ENCODE measurements around the gene HSD17B12.
"Not testable (repeated sequence)": the region's sequence is repeated elsewhere in the genome, so short reads cannot be mapped to it uniquely, and the experiment has no call there.

Gene HSD17B12

DNA sequence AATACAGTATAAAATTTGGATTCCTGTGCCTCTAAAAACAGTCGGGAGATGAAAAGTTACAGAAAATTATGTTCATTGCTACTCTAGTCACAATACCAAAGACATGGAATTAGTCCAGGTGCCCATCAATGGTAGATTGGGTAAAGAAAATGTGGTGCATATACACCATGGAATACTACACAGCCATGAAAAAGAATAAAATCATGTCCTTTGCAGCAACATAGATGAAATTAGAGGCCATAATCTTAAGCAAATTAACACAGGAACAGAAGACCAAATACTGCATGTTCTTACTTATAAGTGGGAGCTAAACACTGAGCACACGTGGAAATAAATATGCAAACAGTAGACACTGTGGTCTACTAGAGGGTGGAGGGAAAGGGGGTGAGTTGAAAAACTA is 67.6 kb downstream of the HSD17B12 start:
- DNase-seq: no peak

DNA sequence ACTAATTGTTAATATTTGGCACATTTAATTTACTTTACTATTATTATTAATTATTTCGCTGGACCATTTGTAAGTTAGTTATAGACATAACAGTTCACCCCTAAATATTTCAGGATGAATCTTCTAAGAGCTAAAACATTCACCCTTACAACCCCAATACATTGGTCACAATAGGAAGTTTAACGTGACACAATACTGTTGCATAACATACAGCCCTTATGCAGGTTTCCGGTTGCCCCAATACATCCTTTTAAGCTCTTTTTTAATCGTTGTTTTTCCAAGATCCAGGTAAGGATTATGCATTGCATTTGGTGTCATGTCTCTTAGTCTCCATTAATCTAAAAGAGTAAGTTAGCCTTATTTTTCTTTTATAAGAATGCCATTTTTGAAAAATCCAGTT is 71.2 kb downstream of the HSD17B12 start:
- peak; percentile 11 for DNase-seq

DNA sequence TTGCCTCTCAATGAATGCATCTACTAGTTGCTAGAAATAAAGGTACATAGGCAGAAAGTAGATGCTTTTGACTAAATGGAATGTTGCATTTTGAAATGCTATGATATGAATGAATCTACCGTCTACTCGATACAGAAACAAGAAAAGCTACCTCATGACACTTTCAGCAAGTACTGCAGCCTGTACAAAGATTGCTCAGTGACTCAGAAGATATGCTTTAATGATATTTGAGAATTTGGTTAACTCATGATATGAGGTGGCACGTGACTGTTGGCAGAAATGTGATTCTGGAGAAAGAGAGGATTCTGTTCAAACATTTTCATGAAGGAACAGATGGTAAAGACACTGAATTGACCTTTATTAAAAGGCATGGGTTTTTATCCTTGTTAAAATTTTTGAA is 76.0 kb downstream of the HSD17B12 start:
- DNase-seq: no peak

DNA sequence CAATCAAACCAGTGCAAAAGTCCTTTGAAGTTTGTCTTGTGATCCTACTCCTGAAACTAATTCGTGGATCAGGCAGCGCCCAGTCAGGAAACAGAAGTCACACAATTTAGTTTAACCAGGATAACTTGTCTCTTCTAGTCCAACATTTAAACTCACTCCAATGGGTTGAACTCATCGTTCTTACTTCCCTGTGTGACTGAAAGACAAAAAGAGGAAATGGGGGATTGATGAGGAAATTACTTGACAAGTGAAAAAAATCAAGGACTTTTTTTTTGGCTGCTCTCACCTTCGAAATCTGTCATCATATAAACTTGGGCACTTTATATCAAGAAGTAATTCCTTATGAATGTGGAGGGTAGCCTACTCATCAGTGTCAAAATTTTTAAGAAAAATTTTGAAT is 78.4 kb downstream of the HSD17B12 start:
- peak; percentile 57 for DNase-seq

DNA sequence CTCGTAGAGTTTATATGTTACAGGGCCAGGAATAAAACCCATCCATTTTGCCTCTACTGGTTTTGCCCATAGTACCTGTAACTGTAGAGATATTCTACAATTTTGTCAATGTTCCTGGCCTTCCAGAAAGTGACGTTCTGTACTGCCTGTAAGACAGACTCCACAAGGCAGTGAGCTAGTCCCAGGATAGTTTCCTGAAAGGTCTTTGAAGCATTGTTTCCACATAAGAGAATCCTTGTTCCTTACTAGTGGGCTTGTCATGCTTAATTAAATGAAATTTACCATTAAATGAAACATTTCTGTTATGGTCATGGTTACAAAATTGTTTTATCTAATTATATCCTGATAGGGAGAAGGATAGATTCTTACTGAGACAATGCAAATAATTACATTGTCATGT is 80.4 kb downstream of the HSD17B12 start:
- DNase-seq: no peak

DNA sequence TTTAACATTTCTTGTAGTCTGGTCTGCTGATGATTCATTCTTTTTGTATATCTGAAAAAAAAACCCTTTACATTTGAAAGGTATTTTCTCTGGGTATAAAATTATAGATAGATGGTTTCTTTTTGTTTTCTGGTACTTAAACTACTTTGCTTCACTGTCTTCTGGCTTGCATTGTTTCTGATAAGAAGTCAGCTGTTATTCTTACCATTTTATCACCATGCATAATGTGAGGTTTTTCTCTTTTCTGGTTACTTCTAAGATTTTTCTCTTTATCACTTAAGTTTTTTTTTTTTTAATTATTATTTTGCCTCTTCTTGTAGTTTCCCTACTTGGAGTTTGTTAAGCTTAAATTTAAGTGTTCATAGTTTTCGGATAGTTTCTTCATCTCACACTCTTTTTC is 84.7 kb downstream of the HSD17B12 start:
- DNase-seq: no peak

DNA sequence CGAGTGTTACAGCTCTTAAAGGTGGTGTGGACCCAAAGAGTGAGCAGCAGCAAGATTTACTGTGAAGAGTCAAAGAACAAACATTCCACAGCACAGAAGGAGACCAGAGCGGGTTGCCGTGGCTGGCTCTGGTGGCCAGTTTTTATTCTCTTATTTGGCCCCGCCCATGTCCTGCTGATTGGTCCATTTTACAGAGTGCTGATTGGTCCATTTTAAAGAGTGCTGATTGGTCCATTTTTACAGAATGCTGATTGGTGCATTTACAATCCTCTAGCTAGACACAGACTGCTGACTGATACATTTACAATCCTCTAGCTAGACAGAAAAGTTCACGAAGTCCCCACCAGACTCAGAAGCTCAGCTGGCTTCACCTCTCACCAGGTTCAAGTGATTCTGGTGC is 88.1 kb downstream of the HSD17B12 start:
- DNase-seq: not testable (repeated sequence)

DNA sequence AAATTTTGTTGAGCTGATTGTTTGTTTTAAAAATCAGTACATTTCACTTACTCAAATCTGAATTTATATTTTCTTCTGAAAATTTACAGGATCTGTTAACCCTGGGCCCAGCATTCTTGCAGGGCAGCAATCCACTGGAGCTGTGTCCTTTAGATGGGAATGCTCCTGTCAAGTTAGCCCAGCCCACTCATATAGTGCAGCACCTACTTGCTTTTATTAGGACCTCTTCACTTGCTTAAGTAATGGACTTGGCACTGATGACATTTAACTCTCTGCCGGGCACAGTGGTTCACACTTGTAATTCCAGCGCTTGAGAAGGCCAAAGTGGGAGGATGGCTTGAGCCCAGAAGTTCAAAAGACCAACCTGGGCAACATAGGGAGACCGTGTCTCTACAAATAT is 89.6 kb downstream of the HSD17B12 start:
- no peak for DNase-seq

DNA sequence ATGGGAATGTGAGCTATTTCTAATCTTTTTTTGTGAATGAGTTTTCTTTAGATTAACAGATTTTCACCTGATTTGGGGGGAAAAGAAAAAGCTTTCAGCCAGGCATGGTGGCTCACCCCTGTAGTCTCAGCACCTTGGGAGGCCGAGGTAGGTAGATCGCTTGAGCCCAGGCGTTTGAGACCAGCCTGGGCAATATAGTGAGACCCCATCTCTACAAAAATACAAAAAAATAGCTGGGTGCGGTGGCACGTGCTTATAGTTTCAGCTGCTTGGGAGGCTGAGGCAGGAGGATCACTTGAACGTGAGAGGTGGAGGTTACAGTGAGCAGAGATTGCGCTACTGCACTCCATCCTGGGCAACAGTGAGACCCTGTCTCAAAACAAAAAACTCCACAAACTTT is 92.2 kb downstream of the HSD17B12 start:
- DNase-seq: no peak

DNA sequence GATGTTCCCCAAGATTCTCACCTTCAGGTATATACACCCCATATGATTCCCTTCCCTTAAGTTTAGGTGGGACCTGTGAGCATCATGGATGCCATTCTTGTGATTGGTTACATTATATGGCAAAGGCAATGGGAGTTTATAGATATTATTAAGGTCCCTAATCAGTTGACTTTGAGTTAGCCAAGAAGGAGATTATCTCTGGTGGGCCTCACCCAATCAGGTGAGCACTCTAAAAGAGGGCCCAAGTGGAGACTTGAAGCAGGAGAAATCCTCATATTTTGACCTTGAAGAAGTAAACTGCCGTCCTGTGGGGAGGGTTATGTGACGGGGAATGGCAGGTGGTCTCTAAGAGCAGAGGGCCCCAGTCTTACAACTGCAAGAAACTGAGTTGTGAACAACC is 94.2 kb downstream of the HSD17B12 start:
- no peak for DNase-seq

DNA sequence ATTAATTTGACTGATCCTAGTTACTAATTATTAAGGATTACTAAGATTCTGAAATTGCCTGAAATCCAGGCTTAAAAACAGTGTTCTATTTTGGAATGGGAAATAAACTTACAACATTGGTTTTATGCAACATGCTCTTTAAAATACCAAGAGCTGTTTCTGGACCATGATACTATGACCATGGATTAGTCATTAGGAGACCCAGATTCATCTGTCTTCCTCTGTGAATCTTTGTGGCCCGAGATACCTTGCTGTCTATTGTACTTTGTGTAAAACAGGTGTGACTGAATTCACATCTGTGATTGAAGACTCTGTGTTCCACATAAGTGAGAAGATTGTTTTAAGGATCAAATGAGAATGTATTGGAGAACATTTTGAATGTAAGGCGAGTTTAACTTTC is 98.8 kb downstream of the HSD17B12 start:
- no peak for DNase-seq

DNA sequence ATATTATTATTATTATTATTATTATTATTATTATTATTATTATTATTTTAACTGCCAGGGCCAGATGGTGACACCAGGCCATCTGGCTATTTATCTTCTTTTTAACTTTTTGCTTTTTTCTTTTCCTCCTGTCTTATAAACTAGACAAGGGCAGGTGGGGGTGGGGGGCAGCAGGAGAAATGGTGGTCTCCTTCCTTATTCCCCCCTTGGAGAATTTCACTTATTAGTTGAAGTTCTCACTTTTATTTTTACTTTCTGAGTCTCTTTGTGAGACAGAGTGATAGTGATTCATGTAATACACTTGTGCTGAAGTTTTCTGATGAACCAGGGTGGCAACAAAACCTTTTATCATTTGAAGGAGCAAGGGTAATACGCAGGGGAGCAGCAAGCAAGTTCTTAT is 103.8 kb downstream of the HSD17B12 start:
- DNase-seq: no peak

DNA sequence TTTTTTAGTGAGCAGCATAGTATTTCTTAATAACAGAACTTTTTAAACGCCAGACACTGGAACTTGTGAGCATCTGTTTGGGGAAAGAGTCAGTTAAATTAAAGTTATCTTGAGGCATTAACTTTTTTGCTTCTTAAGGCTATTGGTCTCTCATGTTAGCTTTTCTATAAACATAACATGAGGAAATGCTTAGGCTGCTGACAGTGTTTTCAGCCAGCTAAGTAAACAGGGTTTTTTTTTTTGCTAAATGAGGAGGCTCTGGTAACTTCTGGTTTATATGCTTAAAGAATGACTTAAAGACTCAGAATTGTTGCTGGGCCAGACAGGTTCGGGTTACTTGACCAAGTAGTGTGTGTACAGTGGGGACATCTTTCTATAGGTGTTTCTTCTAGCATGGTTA is 104.3 kb downstream of the HSD17B12 start:
- DNase-seq: no peak

DNA sequence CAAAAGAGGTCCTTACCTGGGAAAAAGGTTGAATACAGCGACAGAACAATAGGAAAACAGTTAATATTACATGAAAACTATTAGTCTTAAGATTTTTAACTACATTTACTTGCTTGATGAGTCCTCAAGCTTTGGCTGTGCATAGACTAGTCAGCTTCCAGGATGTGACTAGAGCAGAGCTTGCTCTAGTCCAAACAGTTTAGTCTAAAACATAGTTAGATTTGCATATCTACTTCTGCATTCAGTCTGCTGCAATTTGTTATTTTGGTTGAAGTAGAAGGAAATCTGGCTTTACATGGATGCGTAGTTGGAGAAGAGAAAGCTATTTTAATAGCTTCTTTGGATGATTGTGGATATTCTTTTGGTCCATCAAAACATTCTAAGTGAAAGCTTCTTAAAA is 104.8 kb downstream of the HSD17B12 start:
- DNase-seq: no peak

DNA sequence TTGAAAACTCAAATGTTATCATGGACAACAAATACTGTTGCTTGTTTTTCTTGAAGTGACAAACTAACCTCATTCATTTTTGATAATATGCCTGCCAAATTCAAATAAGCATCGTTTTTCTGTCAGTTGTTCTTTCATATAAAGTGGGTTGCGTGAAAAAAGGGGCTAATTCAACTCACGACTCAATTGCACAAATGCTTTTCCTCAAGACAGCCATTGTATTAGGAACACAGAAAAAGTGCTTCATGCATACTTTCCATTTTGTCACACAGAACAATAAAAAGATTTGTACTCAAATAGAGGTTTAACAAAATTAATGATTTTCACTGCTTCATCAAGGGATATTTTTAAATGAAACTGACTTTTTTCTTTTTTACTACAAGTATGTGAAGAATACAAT is 105.5 kb downstream of the HSD17B12 start:
- no peak for DNase-seq

DNA sequence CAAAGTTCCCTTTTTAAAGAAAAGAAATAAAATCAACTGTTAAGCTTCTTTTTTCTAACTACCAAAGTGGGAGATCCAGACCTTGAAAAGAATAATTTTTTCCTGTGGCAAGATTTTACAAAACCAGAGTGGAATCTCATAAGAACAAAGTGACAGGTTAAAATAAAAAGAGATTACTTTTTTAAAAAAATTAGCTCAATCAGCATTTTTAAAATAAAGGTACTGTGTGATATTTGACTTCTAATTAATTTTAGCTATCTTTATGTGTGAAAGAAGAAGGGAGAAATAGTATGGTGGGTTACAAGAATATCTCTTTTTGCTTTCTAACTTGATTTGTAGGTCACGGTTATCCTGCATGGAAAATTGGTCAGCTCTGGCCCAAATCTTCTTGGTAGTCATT is 107.3 kb downstream of the HSD17B12 start:
- no peak for DNase-seq

DNA sequence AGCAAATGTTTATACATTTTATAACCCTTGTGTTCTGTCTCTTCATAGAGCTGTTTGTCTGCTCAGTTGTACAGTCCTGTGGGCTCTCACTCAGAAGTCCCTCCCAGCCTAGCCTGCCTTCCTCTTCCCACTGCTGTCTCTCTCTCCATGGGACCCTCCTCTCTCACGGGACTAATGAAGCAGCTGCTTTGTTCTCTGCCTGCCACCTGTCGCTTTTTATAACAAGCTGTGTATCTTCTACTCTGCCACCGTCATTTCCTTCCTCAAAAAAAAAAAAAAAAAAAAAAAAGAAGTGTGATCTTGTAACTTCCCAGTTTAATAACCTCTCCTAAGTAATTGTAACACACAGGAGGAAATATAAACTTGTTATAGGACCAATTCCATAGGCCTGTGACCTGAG is 107.9 kb downstream of the HSD17B12 start:
- DNase-seq: peak; percentile 8

DNA sequence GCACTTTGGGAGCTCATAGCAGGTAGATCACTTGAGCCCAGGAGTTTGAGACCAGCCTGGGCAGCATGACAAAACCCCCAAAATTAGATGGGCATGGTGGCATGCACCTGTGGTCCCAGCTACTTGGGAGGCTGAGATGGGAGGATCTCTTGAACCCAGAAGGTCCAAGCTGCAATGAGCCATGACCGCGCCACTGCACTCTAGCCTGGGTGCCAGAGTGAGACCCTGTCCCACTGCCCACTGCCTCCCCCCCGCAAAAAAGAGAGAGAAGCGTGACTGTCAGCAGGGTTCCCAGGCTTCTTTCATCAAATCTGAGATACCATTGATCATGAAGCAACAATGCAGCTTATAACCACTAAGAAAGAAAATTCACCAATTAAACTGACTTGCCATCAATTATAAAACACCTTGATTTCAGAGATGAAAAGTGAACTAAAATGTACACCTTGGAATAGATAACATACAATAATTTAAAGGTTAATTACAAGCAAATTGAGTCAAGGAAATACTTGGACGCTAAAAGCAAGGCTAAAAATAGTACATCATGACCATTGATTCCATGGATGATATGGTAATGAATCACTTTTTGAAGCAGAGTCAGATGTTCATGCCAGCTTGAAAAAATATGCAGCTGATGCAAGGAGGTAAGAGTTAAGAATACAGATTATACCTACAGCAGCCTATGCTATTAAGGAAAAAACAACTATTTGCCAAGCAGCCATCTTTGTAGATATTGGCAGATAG is 109.3 kb downstream of the HSD17B12 start:
- no peak for DNase-seq

DNA sequence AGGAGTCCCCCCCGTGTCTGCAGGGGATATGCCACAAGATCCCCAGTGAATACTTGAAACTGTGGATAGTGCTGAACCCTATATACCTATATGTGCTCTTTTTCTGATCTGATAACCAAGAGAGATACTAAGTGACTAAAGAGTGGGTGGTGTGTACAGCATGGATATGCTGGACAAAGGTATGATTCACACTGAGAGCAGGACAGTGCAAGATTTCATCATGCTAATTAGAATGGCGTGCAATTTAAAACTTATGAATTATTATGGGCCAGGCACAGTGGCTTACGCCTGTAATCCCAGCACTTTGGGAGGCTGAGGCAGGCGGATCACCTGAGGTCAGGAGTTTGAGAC is 109.9 kb downstream of the HSD17B12 start:
- no peak for DNase-seq

DNA sequence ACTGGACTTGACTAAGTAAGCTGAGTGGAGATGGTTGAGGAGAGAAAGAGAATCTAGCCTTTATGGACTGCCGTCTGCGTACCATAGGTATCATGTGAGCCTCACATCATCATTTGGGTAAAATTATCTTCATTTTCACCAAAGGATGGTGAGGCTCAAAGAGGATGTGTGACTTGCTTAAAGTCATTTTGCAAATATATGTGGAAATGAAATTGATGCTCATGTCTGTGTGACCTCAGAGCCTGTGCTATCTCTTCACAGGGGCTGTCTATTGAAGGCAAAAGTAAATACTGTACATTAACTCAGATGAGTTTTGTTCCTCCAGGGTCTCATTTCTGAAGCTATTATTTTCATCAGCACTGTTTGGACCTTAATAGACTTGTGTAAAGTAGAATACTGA is 116.8 kb downstream of the HSD17B12 start:
- DNase-seq: no peak

DNA sequence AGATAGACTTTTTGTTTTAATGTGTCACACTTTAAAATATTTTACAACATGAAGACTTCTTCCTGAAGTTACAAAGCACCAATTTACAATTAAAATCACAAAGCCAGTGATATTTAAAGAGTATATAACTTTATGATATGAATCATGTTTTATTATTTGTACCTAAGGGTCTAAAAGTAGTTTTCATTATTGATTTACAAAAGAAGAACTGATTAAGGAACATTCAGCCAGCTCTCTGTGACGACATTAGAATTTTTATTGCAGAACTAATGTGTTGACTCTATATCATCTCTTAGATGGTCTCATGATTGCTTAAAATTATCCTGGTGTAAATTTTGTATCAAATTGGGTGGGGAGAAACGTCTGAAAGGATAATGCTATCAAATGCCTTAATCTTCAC is 117.3 kb downstream of the HSD17B12 start:
- no peak for DNase-seq

DNA sequence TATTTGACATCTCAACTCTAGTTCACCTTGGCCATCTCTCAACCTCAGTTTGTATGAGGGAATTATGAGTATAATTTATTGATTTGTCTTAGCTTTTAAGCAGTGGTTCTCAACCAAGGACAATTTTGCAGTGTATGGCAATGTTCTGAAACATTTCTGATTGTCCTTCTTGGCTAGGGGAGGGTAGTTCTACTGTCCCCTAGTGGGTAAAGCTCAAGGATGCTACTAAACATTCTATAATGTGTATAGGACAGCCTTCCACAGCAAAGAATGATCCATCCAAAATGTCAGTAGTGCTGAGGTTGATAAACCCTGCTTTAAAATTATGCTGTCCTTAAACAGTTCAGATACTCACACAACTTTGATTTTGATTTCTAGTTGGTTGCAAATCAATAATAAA is 122.0 kb downstream of the HSD17B12 start:
- DNase-seq: no peak

DNA sequence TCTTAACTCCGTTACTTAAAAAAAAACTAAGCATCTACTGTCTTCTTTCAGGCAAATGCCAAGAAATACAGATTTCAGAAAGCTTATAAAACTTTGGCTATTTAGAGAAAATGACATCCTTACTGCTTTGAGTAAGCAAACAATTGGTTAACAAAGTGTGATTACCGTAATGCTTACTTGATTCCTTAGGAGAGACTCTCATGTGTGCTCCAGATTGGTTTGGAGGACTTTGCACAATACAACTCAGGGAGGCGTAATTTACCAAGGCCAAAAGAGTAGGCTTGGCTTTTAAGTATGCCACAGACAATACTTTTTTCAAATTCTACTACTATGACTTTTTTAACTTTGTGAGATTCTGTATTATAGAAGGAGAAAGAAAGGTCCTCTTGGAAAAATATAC is 123.2 kb downstream of the HSD17B12 start:
- no peak for DNase-seq

DNA sequence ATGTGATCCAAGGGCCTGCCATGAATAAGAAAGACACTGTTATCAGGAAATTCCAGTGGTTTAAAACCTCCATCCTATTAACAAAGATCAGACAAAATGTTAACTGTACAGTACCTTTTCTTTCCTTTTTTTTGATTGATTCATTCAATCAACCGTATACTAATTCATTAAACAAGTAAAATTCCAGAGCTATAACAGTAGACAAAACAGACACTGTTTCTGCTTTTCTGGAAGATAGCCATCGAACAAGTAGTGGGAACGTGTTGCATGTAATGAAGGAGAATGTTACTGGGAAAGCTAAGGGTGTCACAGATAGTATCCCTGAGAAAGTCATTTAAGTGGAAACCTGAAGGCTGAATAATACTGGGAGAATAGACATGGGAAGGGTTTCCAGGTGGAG is 126.4 kb downstream of the HSD17B12 start:
- no peak for DNase-seq

DNA sequence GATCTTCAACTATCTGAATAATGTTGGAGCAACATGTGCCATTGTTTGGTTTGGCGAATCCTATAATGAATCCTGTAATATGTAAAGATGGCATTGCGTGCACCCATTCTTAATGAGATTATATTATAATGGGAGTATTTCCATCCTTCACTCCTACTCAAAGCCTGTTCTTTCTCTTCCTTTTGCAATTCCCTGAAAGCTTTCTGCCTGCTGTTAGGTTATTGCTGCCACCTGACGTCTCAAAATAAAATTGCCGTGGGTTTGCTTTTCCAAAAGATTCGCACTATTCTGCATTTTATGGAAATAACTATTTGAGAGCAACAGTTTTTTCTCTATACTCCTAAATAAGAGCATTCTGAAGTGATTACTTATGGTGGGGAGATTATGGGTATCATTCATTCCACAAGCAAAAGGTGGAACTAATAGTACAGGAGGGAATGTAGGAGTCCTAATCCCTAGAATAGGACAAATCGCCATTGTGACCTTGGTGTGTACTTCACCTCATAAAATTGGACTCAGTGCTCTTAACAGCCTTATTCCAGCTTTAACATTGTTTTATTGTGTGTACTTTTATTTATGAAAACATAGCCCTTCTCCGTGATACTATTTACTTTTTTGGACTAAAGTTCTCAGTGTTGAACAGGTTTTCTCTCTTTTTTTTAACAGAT is 130.5 kb downstream of the HSD17B12 start:
- no peak for DNase-seq
